GM12873 (cell line): ENCODE measurements around the gene CRTC3.

Experiments
- TF ChIP-seq, protein P1 (sequence below): IDR thresholded peaks from 2 replicates; pipeline ENCODE4 v1.5.1; 2012; ENCODE audit warnings: low read depth, mild to moderate bottlenecking, moderate library complexity, low read length, control low read depth; ENCODE audit not compliant: insufficient read depth; ENCODE audit errors: missing control alignments

CRTC3 gene

DNA sequence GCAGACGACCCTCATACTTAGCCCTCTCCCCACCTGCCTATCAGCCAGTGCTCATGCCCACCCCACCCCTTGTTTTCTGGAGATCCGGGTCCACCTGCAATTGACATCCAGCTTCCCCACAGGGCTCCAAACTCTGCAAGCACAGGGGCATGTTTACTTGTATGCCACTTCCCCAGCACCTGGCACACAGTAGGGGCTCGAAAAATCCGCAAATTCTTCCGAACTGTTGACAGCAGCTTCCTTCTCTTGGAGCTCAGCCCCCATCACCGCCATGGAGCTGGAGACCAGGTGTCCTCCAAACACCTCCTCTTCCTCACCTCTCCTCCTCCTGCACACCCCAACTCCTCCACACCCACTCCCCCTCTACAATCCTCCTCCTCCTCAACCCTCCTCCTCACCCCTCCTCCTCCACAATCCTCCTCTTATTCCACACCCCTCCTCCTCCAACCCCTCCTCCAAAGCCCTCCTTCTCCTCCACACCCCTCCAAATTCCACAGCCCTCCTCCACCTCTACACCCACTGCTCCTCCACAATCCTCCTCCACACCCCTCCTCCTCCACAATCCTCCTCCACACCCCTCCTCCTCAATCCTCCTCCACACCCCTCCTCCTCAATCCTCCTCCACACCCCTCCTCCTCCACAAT is 117.1 kb downstream of the CRTC3 start:
- TF ChIP-seq, protein P1, sequence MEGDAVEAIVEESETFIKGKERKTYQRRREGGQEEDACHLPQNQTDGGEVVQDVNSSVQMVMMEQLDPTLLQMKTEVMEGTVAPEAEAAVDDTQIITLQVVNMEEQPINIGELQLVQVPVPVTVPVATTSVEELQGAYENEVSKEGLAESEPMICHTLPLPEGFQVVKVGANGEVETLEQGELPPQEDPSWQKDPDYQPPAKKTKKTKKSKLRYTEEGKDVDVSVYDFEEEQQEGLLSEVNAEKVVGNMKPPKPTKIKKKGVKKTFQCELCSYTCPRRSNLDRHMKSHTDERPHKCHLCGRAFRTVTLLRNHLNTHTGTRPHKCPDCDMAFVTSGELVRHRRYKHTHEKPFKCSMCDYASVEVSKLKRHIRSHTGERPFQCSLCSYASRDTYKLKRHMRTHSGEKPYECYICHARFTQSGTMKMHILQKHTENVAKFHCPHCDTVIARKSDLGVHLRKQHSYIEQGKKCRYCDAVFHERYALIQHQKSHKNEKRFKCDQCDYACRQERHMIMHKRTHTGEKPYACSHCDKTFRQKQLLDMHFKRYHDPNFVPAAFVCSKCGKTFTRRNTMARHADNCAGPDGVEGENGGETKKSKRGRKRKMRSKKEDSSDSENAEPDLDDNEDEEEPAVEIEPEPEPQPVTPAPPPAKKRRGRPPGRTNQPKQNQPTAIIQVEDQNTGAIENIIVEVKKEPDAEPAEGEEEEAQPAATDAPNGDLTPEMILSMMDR: no peak

GRCh38 chr15:90647326-90647725 is 117.6 kb downstream of the CRTC3 start:
- TF ChIP-seq, protein P1: no peak

GRCh38 chr15:90648137-90649070 is 118.7 kb downstream of the CRTC3 start:
- TF ChIP-seq, protein P1: peak; percentile 84

DNA sequence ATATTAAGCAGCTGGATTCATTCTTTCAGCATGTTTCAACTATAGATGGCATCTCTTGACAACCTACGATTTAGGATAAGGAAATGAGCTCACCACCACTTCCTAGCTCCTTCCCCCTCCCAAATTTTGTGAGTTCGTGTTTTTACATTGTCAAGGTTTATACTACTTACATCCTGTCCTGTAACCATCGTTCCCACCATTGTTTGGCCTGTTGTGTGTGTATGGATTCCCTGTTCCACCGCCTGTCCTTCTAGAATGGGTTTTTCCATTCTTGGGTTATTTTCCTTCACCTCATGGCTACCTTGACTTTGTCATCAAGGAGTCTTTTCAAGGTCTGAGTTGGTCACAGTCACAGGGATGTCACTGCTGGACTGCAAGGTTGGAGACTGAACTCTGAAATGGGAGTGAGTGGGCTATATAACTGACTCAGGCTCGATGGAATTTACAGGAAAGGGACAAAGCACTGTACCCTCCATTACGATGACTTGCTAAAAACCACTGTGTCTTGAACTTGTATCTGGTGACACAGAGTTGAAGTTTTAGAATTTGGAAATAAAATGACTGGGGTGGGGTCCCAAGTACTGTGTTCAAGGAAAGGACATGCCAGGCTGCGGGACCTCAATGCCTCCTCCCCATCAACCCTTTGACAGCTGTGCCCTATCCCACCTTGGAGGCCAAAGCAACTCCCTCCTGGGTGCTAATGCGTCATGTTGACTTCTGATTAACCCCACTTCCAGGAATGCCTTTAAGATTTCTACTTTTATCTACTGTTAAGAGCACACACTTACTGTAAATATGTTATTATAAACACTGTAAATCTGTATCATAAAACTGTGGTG is 120.6 kb downstream of the CRTC3 start:
- TF ChIP-seq, protein P1: no peak

DNA sequence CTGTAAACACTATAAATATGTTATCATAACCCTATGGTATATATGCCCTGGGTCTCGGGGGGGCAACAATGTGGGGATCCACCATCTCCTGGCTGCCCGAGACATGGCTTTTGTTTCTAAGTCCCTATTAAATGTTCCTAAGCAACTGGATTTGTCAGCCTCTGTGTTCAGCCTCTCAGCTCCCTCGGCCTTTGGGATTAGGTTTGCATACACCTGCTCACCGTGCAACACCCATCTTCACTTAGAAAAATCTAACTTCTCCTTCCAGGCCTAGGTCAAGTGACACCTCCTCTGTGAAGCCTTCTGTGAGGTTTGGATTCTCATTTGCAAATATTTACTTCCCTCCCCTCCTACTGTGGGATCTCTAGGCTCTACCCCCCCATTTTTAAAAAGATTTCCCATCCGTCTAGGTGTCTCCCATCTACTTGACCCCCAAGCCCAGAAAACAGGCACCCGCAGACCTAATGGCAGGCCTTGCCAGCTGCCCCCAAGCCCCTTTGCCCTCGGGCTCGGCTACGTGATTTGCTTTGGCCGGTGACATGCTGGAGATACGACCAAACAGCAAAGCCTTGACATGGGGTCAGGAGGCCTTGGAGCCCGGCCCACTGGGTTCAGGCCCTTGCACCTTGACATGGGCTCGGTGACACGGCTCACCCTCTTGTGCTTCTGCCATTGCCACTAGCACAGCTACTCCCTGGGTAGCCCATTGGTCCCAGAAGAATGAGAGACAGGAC is 121.4 kb downstream of the CRTC3 start:
- TF ChIP-seq, protein P1: no peak

DNA sequence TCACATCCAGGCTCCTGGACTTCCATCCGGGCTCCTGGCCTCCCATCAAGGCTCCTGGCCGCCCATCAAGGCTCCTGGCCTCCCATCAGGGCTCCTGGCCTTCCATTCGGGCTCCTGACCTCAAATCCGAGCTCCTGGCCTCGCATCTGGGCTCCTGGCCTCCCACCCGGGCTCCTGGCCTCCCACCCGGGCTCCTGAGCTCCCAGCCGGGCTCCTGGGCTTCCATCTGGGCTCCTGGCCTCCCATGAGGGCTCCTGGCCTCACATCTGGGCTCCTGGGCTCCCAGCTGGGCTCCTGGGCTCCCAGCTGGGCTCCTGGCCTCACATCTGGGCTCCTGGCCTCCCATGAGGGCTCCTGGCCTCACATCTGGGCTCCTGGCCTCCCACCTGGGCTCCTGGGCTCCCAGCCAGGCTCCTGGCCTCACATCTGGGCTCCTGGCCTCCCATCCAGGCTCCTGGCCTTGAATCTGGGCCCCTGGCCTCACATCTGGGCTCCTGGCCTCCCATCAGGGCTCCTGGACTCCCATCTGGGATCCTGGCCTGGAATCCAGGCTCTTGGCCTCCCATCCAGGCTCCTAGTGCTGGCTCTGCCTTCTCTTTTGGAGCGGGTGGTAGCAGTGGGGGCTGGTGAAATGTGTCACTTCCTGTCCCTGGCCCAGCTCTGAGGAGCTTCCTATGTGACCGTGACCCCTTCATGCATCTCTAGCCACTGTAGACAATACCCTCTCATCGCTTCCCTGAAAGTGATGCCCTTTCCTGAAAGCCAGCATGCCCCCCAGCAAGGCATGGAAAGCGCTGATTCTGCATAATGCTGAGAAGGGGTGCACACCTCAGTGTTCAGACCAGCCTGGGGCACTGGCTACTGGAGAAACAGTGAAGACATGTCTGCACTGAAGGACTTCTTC is 124.8 kb downstream of the CRTC3 start:
- TF ChIP-seq, protein P1: no peak
